Fibroblast of lung (primary cell): ENCODE results near the gene FAM111A.

Experiments
- EZH2 ChIP-seq: IDR thresholded peaks from 2 replicates; pipeline ENCODE4 v1.5.1; 2012; ENCODE audit warnings: low read length, control low read depth, mild to moderate bottlenecking; ENCODE audit errors: missing control alignments
- TF ChIP-seq, protein P1 (sequence below), 2 donors: IDR thresholded peaks in 1 of 2; conservative IDR thresholded peaks in 1 of 2; 1 replicate in 1 of 2; 2 replicates in 1 of 2; pipeline ENCODE4 v1.5.1; 2011 to 2012; ENCODE audit warnings: low read length in 2 of 2, control low read depth in 1 of 2, inconsistent platforms in 1 of 2, low read depth in 1 of 2, mild to moderate bottlenecking in 1 of 2

DNA sequence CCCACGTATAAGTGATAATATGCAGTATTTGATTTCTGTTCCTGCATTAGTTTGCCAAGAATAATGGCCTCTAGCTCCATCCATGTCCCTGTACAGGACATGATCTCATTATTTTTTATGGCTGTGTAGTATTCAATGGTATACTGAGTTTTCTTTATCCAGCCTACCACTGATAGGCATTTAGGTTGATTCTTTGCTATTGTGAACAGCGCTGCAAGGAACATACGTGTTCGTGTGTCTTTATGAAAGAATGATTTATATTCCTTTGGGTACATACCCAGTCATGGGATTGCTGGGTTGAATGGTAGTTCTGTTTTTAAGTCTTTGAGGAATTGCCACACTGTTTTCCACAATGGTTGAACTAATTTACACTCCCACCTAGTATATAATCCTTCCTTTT, 1.5 kb upstream of the FAM111A start:
- TF ChIP-seq, protein P1, sequence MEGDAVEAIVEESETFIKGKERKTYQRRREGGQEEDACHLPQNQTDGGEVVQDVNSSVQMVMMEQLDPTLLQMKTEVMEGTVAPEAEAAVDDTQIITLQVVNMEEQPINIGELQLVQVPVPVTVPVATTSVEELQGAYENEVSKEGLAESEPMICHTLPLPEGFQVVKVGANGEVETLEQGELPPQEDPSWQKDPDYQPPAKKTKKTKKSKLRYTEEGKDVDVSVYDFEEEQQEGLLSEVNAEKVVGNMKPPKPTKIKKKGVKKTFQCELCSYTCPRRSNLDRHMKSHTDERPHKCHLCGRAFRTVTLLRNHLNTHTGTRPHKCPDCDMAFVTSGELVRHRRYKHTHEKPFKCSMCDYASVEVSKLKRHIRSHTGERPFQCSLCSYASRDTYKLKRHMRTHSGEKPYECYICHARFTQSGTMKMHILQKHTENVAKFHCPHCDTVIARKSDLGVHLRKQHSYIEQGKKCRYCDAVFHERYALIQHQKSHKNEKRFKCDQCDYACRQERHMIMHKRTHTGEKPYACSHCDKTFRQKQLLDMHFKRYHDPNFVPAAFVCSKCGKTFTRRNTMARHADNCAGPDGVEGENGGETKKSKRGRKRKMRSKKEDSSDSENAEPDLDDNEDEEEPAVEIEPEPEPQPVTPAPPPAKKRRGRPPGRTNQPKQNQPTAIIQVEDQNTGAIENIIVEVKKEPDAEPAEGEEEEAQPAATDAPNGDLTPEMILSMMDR (conservative IDR thresholded peaks at IDR 0.05 in 1 of 2, IDR thresholded peaks at IDR 0.05 in 1 of 2; ENCODE audit: low read depth in 1 of 2, low read length in 2 of 2), result no peak
- TF ChIP-seq EZH2, result no peak
